Stimulated activated CD4-positive, alpha-beta T cell treated with anti-CD3 and anti-CD28 coated beads, TNF-alpha, amount 100 ng/mL, for 1 hour (primary cell): ENCODE data around the gene NSMCE3.
A peak's percentile ranks its signal among the peaks of the same experiment; 100 is the strongest.
"Not testable (repeated sequence)": the region's sequence is repeated elsewhere in the genome, so short reads cannot be mapped to it uniquely, and the experiment has no call there.

Source experiments
- DNase-seq, 3 donors: peaks; one replicate each; pipeline ENCODE4 v3.0.0-alpha.2; 2020; ENCODE audit warnings: low read depth in 3 of 3, low spot score in 1 of 3

The NSMCE3 gene

DNA sequence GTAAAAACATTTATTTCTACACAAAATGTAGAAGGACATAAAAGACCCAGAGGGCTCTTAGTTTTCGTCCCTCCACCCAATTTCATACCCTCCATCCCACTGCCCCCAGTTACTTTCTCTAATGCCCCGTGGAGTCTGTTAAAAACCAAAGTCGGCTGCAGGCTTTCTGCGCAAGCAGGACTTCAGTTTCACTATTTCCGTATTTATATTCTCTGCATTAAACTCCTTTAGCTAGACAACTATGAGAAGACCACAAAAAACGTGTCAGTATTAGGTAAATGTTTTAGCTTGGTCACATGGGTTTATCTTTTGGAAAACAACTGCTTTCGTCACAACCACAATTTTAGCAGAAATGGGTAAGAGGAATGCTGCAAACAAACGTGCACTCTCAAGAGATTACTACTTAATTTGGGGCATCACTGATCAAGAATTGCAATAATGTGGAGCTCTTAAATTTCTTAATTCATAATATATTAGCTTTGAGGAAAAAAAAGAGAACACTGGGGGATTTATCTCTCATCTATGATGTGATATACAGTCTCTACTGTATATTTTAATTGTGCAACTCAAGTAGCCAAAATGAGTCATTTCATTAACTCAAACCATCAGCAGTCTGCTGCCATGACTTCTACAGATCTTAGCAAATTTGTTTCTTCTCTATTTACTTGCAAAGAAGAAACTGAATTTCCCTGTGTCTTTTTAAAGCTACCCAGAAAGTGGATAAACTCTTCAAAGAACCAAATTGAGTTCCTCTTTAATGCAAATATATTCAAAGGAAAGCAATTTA, 740 bp upstream of the NSMCE3 start:
- DNase-seq = no peak

DNA sequence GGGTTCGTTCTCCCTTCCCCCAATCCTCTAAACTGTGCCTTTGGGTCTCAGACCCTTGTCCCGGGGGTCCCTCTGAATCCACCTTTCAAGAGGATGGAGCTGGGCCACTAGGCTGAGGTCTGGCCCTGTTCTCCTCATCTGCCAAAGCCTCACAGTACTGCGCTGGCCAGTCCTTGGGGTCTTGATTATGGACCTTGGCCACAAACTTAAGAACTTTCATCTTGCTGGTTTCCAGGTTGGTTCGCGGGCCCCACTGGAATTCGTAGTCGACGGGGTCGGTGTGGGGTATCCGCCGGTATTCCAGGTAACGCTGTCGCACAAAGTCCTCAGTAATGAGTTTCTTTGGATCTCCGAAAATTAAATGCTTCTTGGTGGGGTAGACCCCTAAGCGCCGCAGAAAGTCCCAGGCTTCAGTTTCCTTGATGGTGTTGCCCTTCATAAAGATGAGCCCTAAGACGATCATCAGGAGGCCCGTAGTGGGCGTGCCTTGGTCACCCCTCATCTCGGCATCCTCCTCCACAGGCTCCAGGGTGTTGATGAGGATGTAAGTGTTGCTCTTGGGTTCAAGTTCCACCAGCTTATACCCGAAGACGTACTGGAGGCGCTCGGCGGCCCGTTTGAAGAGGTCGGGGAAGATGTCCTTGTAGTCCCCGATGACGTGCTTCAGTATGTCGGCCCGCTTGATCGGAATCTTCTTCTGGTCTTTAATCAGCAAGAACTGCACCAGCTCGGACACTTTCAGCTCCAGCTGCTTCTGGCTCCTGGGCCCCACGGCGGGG, 727 bp downstream of the NSMCE3 start:
- peak in 2 of 3 donors; percentile 10 to 25 for DNase-seq

GRCh38 chr15:29266052-29266582, 3.5 kb downstream of the NSMCE3 start:
- no peak for DNase-seq

DNA sequence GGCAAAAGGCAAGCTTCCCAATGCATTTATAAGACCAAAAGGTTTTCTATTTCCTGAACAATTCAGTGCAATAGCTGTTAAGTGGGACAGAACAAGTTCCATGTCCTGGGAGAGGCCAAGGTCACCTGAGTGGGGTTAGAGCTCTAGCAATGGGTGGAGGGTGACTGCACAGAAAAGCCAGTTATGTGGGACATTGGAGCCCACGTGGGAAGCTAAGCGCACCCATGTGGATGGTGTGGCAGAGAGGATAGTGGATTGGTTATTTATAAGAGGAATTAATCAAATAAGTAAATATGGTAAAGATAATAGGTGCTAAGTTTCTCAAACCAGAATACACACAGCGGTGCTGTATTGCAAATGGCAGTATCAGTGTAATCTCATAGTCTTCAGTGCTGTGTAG, 6.3 kb downstream of the NSMCE3 start:
- DNase-seq = no peak

- DNase-seq = no peak
These were observed 6.9 kb downstream of the NSMCE3 start for GRCh38 chr15:29262738-29263137.

- DNase-seq = no peak
These were observed 8.7 kb downstream of the NSMCE3 start for GRCh38 chr15:29260896-29261295.

GRCh38 chr15:29259233-29259632, 10.4 kb downstream of the NSMCE3 start:
- no peak for DNase-seq

DNA sequence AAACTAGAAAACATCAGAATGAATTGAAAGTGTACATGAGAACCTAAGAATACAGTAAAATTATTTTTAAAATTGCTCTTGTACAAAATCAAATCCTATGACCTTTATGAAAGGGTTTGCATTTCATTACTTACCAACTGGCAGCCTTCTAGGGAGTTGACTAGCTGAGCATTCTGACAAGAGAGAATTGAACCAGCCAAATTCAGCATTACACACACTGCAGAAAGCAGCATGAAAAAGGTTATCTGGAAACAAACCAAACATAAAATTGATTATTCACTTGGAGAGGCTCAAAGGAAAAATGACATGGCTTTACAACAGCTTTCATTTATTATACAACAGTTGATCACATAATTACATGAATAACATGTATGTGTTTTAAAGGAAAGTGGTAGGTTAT, 17.4 kb downstream of the NSMCE3 start:
- DNase-seq = no peak

DNA sequence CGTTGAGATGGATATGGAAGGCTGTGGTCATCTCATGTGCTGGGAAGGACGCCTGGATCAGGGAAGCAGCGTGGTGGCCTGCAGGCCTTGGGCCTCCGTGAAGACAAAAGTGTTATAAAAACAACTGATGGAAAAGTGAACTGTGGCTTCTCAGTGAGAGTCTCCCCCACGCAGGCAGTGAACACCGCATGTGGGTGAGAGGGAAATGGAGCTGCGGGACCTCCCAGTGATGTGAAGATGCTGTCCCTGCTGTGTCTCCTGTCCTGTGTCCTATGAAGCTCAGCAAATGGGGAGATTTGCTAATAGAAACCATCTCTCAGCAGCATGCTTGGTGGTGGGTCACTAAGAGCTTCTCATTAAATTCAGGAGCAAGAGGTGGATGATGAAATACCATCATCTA, 25.1 kb downstream of the NSMCE3 start:
- DNase-seq = no peak

- DNase-seq = no peak
These were observed 25.5 kb downstream of the NSMCE3 start for GRCh38 chr15:29244123-29244522.

GRCh38 chr15:29242456-29243242, 27.0 kb downstream of the NSMCE3 start:
- no peak for DNase-seq

GRCh38 chr15:29241207-29241606, 28.4 kb downstream of the NSMCE3 start:
- DNase-seq = no peak

GRCh38 chr15:29239395-29239794, 30.2 kb downstream of the NSMCE3 start:
- no peak for DNase-seq

- no peak for DNase-seq
These were observed 36.1 kb downstream of the NSMCE3 start for GRCh38 chr15:29233566-29233965.

GRCh38 chr15:29226436-29227208, 43.0 kb downstream of the NSMCE3 start:
- DNase-seq = no peak

DNA sequence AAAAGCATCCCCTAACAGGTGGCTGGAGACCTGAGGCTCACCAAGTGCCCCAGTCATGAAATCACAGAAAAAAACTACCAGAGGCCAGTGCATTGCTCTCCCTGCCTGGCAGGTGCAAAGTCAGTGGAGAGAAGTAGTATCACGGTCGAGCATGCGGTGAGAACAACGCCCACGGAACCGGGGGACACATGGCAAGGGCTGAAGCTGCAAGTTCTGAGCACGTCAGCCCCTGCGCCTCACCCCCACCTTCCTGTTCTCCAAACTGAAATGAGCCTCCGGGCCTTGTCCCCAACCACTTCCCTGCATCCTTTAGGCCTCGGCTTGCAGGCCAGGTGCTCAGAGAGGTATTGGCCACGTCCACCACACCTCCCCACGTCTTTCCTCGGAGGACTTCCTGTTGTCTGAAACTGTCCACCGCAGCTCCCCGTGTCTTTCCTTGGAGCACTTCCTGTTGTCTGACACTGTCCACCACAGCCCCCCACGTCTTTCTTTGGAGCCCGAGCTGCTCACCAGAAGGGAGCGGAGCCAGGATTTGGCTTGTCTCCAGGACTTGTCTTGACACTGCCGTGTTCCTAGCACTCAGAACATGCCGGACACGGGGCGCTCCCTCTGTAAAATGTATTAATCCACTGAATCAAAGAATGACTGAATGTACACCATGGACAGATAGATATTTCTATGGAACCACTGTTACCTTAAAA, 43.9 kb downstream of the NSMCE3 start:
- DNase-seq = no peak

DNA sequence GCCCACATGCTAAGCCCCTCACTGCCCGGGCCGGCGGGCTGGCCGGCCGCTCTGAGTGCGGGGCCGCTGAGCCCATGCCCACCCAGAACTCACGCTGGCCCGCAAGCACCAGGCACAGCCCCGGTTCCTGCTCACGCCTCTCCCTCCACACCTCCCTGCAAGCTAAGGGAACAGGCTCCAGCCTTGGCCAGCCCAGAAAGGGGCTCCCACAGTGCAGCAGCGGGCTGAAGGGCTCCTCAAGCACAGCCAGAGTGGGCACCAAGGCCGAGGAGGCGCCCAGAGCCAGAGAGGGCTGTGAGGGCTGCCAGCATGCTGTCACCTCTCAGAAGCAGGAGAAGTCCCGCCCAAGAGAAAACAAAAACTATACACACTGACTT, 44.6 kb downstream of the NSMCE3 start:
- DNase-seq = not testable (repeated sequence)

- not testable (repeated sequence) for DNase-seq
These were observed 45.2 kb downstream of the NSMCE3 start for GRCh38 chr15:29224235-29224986.

- no peak for DNase-seq
These were observed 46.0 kb downstream of the NSMCE3 start for GRCh38 chr15:29223640-29224039.
